H9 (cell line): Measurements from ENCODE around the gene DNAJC5. TPM values are rescaled to one million over a fixed set of nuclear protein-coding genes. Genes with fewer than 3 reads are reported as not detected.
A peak's percentile ranks its signal among the peaks of the same experiment; 100 is the strongest.

Experiments used
- DNase-seq: peaks from one replicate; pipeline ENCODE4 v3.0.0-alpha.2; 2017
- H2AFZ ChIP-seq: one replicate; pipeline ENCODE4 v1.6.1; 2013; ENCODE audit warnings: mild to moderate bottlenecking, low read length, control low read depth, moderate library complexity
- H2AK5ac ChIP-seq: 2 replicates; pipeline ENCODE4 v1.6.1; 2013; ENCODE audit warnings: low read length, control low read depth, mixed read lengths; ENCODE audit not compliant: insufficient read length
- H2BK120ac ChIP-seq: one replicate; pipeline ENCODE4 v1.6.1; 2013; ENCODE audit warnings: low read depth, mild to moderate bottlenecking, low read length, control low read depth, inconsistent platforms; ENCODE audit not compliant: poor library complexity, severe bottlenecking
- H2BK12ac ChIP-seq: 2 replicates; pipeline ENCODE4 v1.6.1; 2013; ENCODE audit warnings: low read length, control low read depth, mixed read lengths, low read depth; ENCODE audit not compliant: insufficient read length
- H2BK15ac ChIP-seq: 2 replicates; pipeline ENCODE4 v1.6.1; 2013; ENCODE audit warnings: low read depth, low read length, control low read depth
- H2BK20ac ChIP-seq: one replicate; pipeline ENCODE4 v1.6.1; 2013; ENCODE audit warnings: low read depth, mild to moderate bottlenecking, low read length, control low read depth, inconsistent platforms; ENCODE audit not compliant: poor library complexity, severe bottlenecking
- H2BK5ac ChIP-seq: 2 replicates; pipeline ENCODE4 v1.6.1; 2013; ENCODE audit warnings: low read length, control low read depth, mixed read lengths; ENCODE audit not compliant: insufficient read length
- H3K14ac ChIP-seq: 2 replicates; pipeline ENCODE4 v1.6.1; 2013; ENCODE audit warnings: low read length, control low read depth; ENCODE audit not compliant: insufficient read depth
- H3K18ac ChIP-seq: 2 replicates; pipeline ENCODE4 v1.6.1; 2013; ENCODE audit warnings: low read depth, mild to moderate bottlenecking, mixed read lengths, low read length, control low read depth; ENCODE audit not compliant: insufficient read length
- H3K23ac ChIP-seq: 2 replicates; pipeline ENCODE4 v1.6.1; 2013; ENCODE audit warnings: low read length, control low read depth, mixed read lengths, low read depth; ENCODE audit not compliant: insufficient read length
- H3K23me2 ChIP-seq: 2 replicates; pipeline ENCODE4 v1.6.1; 2013; ENCODE audit warnings: low read depth, mild to moderate bottlenecking, mixed read lengths, low read length, control low read depth; ENCODE audit not compliant: insufficient read length, poor library complexity, severe bottlenecking
- H3K27ac ChIP-seq: 2 replicates; pipeline ENCODE4 v1.5.1; 2013; ENCODE audit warnings: low read length, control low read depth, mixed read lengths, low read depth; ENCODE audit not compliant: insufficient read length
- H3K27me3 ChIP-seq: 2 replicates; pipeline ENCODE4 v1.6.1; 2013; ENCODE audit warnings: low read length, control low read depth, inconsistent platforms; ENCODE audit not compliant: insufficient read depth
- H3K4ac ChIP-seq: 2 replicates; pipeline ENCODE4 v1.6.1; 2013; ENCODE audit warnings: low read depth, mild to moderate bottlenecking, control low read depth, inconsistent platforms, low read length, moderate library complexity
- H3K4me1 ChIP-seq: 2 replicates; pipeline ENCODE4 v1.6.1; 2013; ENCODE audit warnings: low read length, control low read depth, inconsistent platforms; ENCODE audit not compliant: insufficient read depth
- H3K4me2 ChIP-seq: 2 replicates; pipeline ENCODE4 v1.6.1; 2013; ENCODE audit warnings: low read length, control low read depth, mixed read lengths; ENCODE audit not compliant: insufficient read length, insufficient read depth
- H3K56ac ChIP-seq: 2 replicates; pipeline ENCODE4 v1.6.1; 2013; ENCODE audit warnings: low read depth, mild to moderate bottlenecking, mixed read lengths, low read length, control low read depth; ENCODE audit not compliant: insufficient read length
- H3K79me1 ChIP-seq: 2 replicates; pipeline ENCODE4 v1.6.1; 2013; ENCODE audit warnings: low read depth, mild to moderate bottlenecking, moderate library complexity, low read length, control low read depth, inconsistent platforms; ENCODE audit not compliant: insufficient read depth, poor library complexity, severe bottlenecking
- H3K79me2 ChIP-seq: 2 replicates; pipeline ENCODE4 v1.6.1; 2013; ENCODE audit warnings: low read length, control low read depth, inconsistent platforms; ENCODE audit not compliant: insufficient read depth
- H3K9ac ChIP-seq: 2 replicates; pipeline ENCODE4 v1.6.1; 2013; ENCODE audit warnings: low read length, control low read depth, mixed read lengths; ENCODE audit not compliant: insufficient read length; ENCODE audit errors: extremely low read depth
- H3K9me3 ChIP-seq: one replicate; pipeline ENCODE4 v1.6.1; 2013; ENCODE audit warnings: low read depth, low read length, inconsistent platforms; ENCODE audit not compliant: control insufficient read depth
- H3T11ph ChIP-seq: one replicate; pipeline ENCODE4 v1.6.1; 2013; ENCODE audit warnings: mild to moderate bottlenecking, low read length, control low read depth, inconsistent platforms
- H4K20me1 ChIP-seq: one replicate; pipeline ENCODE4 v1.6.1; 2013; ENCODE audit not compliant: control insufficient read depth, insufficient read length, insufficient read depth
- H4K5ac ChIP-seq: 2 replicates; pipeline ENCODE4 v1.6.1; 2013; ENCODE audit warnings: low read depth, mild to moderate bottlenecking, mixed read lengths, low read length, control low read depth; ENCODE audit not compliant: insufficient read length
- H4K8ac ChIP-seq: replicated peaks from 2 replicates; pipeline ENCODE4 v1.6.1; 2013; ENCODE audit warnings: low read length, control low read depth, mixed read lengths, low read depth; ENCODE audit not compliant: insufficient read length
- H4K91ac ChIP-seq: 2 replicates; pipeline ENCODE4 v1.6.1; 2013; ENCODE audit warnings: low read depth, mild to moderate bottlenecking, moderate library complexity, mixed read lengths, low read length, control low read depth; ENCODE audit not compliant: insufficient read length
- H3K27ac Mint-ChIP-seq, 3 experiments: 2 replicates in 2 of 3; 3 replicates in 1 of 3; pipeline ENCODE4 v1.8.0; 2020 to 2021; ENCODE audit warnings: mixed read lengths in 3 of 3, mild to moderate bottlenecking in 1 of 3, moderate library complexity in 1 of 3
- H3K27me3 Mint-ChIP-seq: 2 replicates; pipeline ENCODE4 v1.8.0; 2021; ENCODE audit warnings: low read depth, mild to moderate bottlenecking, moderate library complexity, mixed read lengths
- H3K36me3 Mint-ChIP-seq, 3 experiments: 2 replicates in 2 of 3; 3 replicates in 1 of 3; pipeline ENCODE4 v1.8.0; 2020 to 2021; ENCODE audit warnings: low read depth in 3 of 3, mixed read lengths in 3 of 3; ENCODE audit not compliant: insufficient read depth in 1 of 3
- H3K4me1 Mint-ChIP-seq, 2 experiments: 2 replicates each; pipeline ENCODE4 v1.8.0; 2020; ENCODE audit warnings: mixed read lengths in 2 of 2
- H3K4me3 Mint-ChIP-seq, 2 experiments: 2 replicates in 1 of 2; 3 replicates in 1 of 2; pipeline ENCODE4 v1.8.0; 2020 to 2021; ENCODE audit warnings: mild to moderate bottlenecking in 2 of 2, mixed read lengths in 2 of 2, moderate library complexity in 1 of 2
- H3K9me3 Mint-ChIP-seq, 2 experiments: 2 replicates in 1 of 2; 3 replicates in 1 of 2; pipeline ENCODE4 v1.8.0; 2020; ENCODE audit warnings: mild to moderate bottlenecking in 2 of 2, mixed read lengths in 2 of 2, moderate library complexity in 1 of 2
- WGBS: extraction: QIAGEN DNeasy Blood & Tissue Kit; methylation state at CpG from one replicate; pipeline ENCODE4 v1.1.7; 2013; ENCODE audit warnings: missing lambda C conversion rate, low lambda C conversion rate, mixed read lengths; ENCODE audit not compliant: insufficient read length; ENCODE audit errors: extremely low coverage; 5-methylcytosine and 5-hydroxymethylcytosine counted together
- total RNA-seq: library from RNA; stranded (reverse); gene quantifications from 2 replicates; pipeline ENCODE4 v1.2.1, GENCODE V29; 2021
- TF ChIP-seq, protein P1 (sequence below): fragments of 200-600 bp; sonication (generic); conservative IDR thresholded peaks from 3 replicates; pipeline ENCODE4 v1.8.0; 2021; ENCODE audit warnings: antibody characterized with exemption, mild to moderate bottlenecking

Gene DNAJC5
- total RNA-seq, 1 experiment from 2014 or later = 43.0 TPM

DNA sequence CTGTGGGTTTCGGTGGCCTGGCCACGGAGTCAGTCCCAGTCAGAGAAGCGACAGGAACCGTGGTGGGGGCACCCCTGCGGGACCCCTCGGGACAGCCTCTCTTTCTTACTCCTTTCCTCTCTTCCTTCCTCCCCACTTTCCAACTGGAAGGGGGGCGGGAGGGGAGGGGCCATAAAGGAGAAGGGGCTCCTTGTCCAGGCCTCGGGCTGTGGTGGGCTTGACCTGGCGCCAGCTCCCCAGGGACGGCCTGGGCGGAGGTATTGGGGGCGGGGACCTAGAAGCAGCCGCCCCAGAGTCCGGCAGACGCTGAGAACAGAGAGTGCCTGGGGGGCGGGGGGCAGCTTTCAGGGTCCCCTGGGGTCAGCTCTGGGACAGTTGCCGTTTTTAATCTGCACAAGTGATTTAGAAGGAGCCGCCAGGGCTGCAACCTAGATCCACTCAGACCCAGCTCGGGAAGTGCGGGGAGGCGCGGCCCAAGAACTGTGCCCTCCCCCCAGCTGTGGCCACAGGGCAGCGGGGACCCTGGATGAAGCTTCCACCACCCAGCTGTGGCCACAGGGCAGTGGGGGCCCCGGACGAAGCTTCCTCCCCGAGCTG is 40.1 kb upstream of the DNAJC5 start:
- no peak overlapping the region for H2AFZ ChIP-seq
- no peak overlapping the region for H3T11ph ChIP-seq
- peak overlapping the region; percentile 44 for H2BK120ac ChIP-seq
- no peak overlapping the region for H3K27ac ChIP-seq
- H3K14ac ChIP-seq = no peak overlapping the region; the same call in 1 of the 2 replicates
- H2BK20ac ChIP-seq = no peak overlapping the region
- no peaks in the 10 kb centered on the region for H3K27me3 ChIP-seq
- no peaks in the 10 kb centered on the region for H3K9me3 ChIP-seq
- peak overlapping the region in 1 of 2 experiments; percentile 26; a peak in 2 of 5 replicates for H3K4me3 Mint-ChIP-seq
- H3K56ac ChIP-seq = no peak overlapping the region
- no peak overlapping the region for H2AK5ac ChIP-seq
- H3K18ac ChIP-seq = no peak overlapping the region
- H3K4me1 ChIP-seq = peaks cover 2% of the 10 kb centered on the region; the same call in 1 of the 2 replicates
- H3K36me3 Mint-ChIP-seq = no peaks in the 10 kb centered on the region
- no peaks in the 10 kb centered on the region for H4K20me1 ChIP-seq
- no peaks in the 10 kb centered on the region for H3K9me3 Mint-ChIP-seq
- peaks cover 8% of the 10 kb centered on the region for H3K27me3 Mint-ChIP-seq
- H3K4me2 ChIP-seq = no peak overlapping the region
- H3K4me1 Mint-ChIP-seq = peaks cover 23 to 40% of the 10 kb centered on the region in 2 experiments
- H2BK15ac ChIP-seq = no peak overlapping the region
- no peak for DNase-seq
- no peak overlapping the region for H3K9ac ChIP-seq
- H4K5ac ChIP-seq = no peak overlapping the region
- H3K79me1 ChIP-seq = no peaks in the 10 kb centered on the region
- H3K23ac ChIP-seq = no peak overlapping the region
- no peak overlapping the region for H4K8ac ChIP-seq
- H3K27ac Mint-ChIP-seq = no peak overlapping the region
- H2BK5ac ChIP-seq = no peak overlapping the region
- no peak overlapping the region for H4K91ac ChIP-seq
- TF ChIP-seq, protein P1, sequence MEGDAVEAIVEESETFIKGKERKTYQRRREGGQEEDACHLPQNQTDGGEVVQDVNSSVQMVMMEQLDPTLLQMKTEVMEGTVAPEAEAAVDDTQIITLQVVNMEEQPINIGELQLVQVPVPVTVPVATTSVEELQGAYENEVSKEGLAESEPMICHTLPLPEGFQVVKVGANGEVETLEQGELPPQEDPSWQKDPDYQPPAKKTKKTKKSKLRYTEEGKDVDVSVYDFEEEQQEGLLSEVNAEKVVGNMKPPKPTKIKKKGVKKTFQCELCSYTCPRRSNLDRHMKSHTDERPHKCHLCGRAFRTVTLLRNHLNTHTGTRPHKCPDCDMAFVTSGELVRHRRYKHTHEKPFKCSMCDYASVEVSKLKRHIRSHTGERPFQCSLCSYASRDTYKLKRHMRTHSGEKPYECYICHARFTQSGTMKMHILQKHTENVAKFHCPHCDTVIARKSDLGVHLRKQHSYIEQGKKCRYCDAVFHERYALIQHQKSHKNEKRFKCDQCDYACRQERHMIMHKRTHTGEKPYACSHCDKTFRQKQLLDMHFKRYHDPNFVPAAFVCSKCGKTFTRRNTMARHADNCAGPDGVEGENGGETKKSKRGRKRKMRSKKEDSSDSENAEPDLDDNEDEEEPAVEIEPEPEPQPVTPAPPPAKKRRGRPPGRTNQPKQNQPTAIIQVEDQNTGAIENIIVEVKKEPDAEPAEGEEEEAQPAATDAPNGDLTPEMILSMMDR = no peak
- no peaks in the 10 kb centered on the region for H3K23me2 ChIP-seq
- H3K4ac ChIP-seq = no peak overlapping the region
- WGBS = no CpG with 5 or more reads among the region's 26 CpGs
- H3K79me2 ChIP-seq = no peaks in the 10 kb centered on the region
- H2BK12ac ChIP-seq = no peak overlapping the region
